K562 (cell line): ENCODE data around the gene AJM1. TPM values are rescaled to one million over a fixed set of nuclear protein-coding genes. Genes with fewer than 3 reads are reported as not detected.

Source experiments
- CBFA2T3 ChIP-seq: fragments of 450-650 bp; IDR thresholded peaks from 2 replicates; pipeline ENCODE4 v1.6.1; 2017
- COPS2 ChIP-seq: fragments of 450-650 bp; conservative IDR thresholded peaks from 2 replicates; pipeline ENCODE4 v1.6.1; 2016; ENCODE audit warnings: mild to moderate bottlenecking, moderate library complexity
- EGR1 ChIP-seq: fragments of 450-650 bp; conservative IDR thresholded peaks from 2 replicates; pipeline ENCODE4 v1.6.1; 2017; ENCODE audit warnings: mild to moderate bottlenecking
- EWSR1 ChIP-seq: fragments of 450-650 bp; IDR thresholded peaks from 2 replicates; pipeline ENCODE4 v1.6.1; 2018; ENCODE audit warnings: borderline replicate concordance, mild to moderate bottlenecking, low read depth, moderate library complexity; ENCODE audit not compliant: partially characterized antibody
- GABPB1 ChIP-seq: sonication (generic); formaldehyde crosslinking; IDR thresholded peaks from 2 replicates; pipeline ENCODE4 v1.8.0; 2022; ENCODE audit warnings: mild to moderate bottlenecking, missing genetic modification reagents
- HDAC3 ChIP-seq: fragments of 450-650 bp; IDR thresholded peaks from 2 replicates; pipeline ENCODE4 v1.6.1; 2018; ENCODE audit warnings: borderline replicate concordance, mild to moderate bottlenecking, moderate library complexity; ENCODE audit not compliant: partially characterized antibody
- L3MBTL2 ChIP-seq: fragments of 450-650 bp; IDR thresholded peaks from 2 replicates; pipeline ENCODE4 v1.6.1; 2016; ENCODE audit warnings: mild to moderate bottlenecking, moderate library complexity
- MED1 ChIP-seq: sonication (generic); formaldehyde crosslinking; IDR thresholded peaks from 2 replicates; pipeline ENCODE4 v1.8.1; 2023; ENCODE audit warnings: missing genetic modification reagents, borderline replicate concordance
- MTA3 ChIP-seq: fragments of 450-650 bp; formaldehyde crosslinking; IDR thresholded peaks from 2 replicates; pipeline ENCODE4 v1.6.1; 2017; ENCODE audit warnings: mild to moderate bottlenecking, borderline replicate concordance
- NBN ChIP-seq: fragments of 450-650 bp; IDR thresholded peaks from 2 replicates; pipeline ENCODE4 v1.6.1; 2016; ENCODE audit warnings: low read depth, mild to moderate bottlenecking
- NFYB ChIP-seq: IDR thresholded peaks from 2 replicates; pipeline ENCODE4 v1.6.1; 2011; ENCODE audit warnings: mild to moderate bottlenecking, moderate library complexity; ENCODE audit not compliant: insufficient read length; ENCODE audit errors: extremely low read depth
- NR2C2 ChIP-seq, 2 experiments: fragments of 200-800 bp in 1 of 2; sonication (Bioruptor generic) in 1 of 2; sonication (generic) in 1 of 2; formaldehyde crosslinking in 1 of 2; IDR thresholded peaks; 2 replicates each; pipeline versions ENCODE4 v1.6.1 to v1.8.0; 2016 to 2022; ENCODE audit warnings: mild to moderate bottlenecking in 1 of 2, missing compliant biosample characterization in 1 of 2, missing genetic modification characterization in 1 of 2, missing genetic modification reagents in 1 of 2
- OTX1 ChIP-seq: fragments of 450-650 bp; formaldehyde crosslinking; IDR thresholded peaks from 2 replicates; pipeline ENCODE4 v1.4.0; 2022; ENCODE audit warnings: mild to moderate bottlenecking
- PCBP1 ChIP-seq: fragments of 200-400 bp; formaldehyde crosslinking; IDR thresholded peaks from 2 replicates; pipeline ENCODE4 v1.6.1; 2018; ENCODE audit warnings: mild to moderate bottlenecking, low read depth, low read length; ENCODE audit not compliant: poor library complexity, severe bottlenecking
- PHB2 ChIP-seq: fragments of 450-650 bp; IDR thresholded peaks from 2 replicates; pipeline ENCODE4 v1.6.1; 2017; ENCODE audit warnings: low read depth
- PHF21A ChIP-seq: fragments of 450-650 bp; IDR thresholded peaks from 2 replicates; pipeline ENCODE4 v1.6.1; 2017; ENCODE audit warnings: low read depth, borderline replicate concordance
- PYGO2 ChIP-seq: fragments of 450-650 bp; IDR thresholded peaks from 2 replicates; pipeline ENCODE4 v1.6.1; 2016; ENCODE audit warnings: mild to moderate bottlenecking, missing genetic modification characterization, moderate library complexity, missing compliant biosample characterization
- RFX1 ChIP-seq: fragments of 450-650 bp; IDR thresholded peaks from 2 replicates; pipeline ENCODE4 v1.6.1; 2016; ENCODE audit warnings: mild to moderate bottlenecking, moderate library complexity
- SRSF9 ChIP-seq: fragments of 200-400 bp; formaldehyde crosslinking; IDR thresholded peaks from 2 replicates; pipeline ENCODE4 v1.6.1; 2017; ENCODE audit warnings: low read depth, low read length, borderline replicate concordance
- ZKSCAN8 ChIP-seq: fragments of 200-800 bp; sonication (Bioruptor generic); IDR thresholded peaks from 2 replicates; pipeline ENCODE4 v1.6.1; 2016; ENCODE audit warnings: missing genetic modification characterization, missing compliant biosample characterization
- ZNF143 ChIP-seq: sonication (generic); formaldehyde crosslinking; IDR thresholded peaks from 2 replicates; pipeline ENCODE4 v1.9.0; 2022; ENCODE audit warnings: mild to moderate bottlenecking, missing genetic modification reagents
- ZNF165 ChIP-seq: fragments of 250-450 bp; sonication (Bioruptor Pico); IDR thresholded peaks from 2 replicates; pipeline ENCODE4 v1.4.0; 2020; ENCODE audit warnings: borderline replicate concordance
- ZNF395 ChIP-seq: fragments of 200-800 bp; sonication (Bioruptor generic); IDR thresholded peaks from 2 replicates; pipeline ENCODE4 v1.6.1; 2017; ENCODE audit warnings: missing genetic modification characterization, missing compliant biosample characterization
- ZNF717 ChIP-seq: fragments of 250-450 bp; sonication (Bioruptor Pico); IDR thresholded peaks from 2 replicates; pipeline ENCODE4 v1.5.0; 2021
- ZNF76 ChIP-seq: fragments of 250-450 bp; sonication (Bioruptor Pico); IDR thresholded peaks from 2 replicates; pipeline ENCODE4 v1.4.0; 2020; ENCODE audit warnings: mild to moderate bottlenecking, moderate library complexity, borderline replicate concordance
- ZSCAN32 ChIP-seq: fragments of 450-650 bp; formaldehyde crosslinking; IDR thresholded peaks from 2 replicates; pipeline ENCODE4 v1.4.0; 2020; ENCODE audit warnings: mild to moderate bottlenecking, moderate library complexity
- polyA plus RNA-seq, 8 experiments: library from polyadenylated mRNA; depleted of rRNA in 4 of 8; stranded (reverse) in 5 of 8; unstranded in 3 of 8; fragments of >200 nt; fragmentation: Nextera tagmentation in 2 of 8; fragmentation: Illumina TruSeq in 1 of 8; extraction: Ambion mirVana in 2 of 8; extraction: Trizol in 1 of 8; gene quantifications; 2 replicates each; pipeline versions ENCODE4 v1.2.1 to v1.2.3, GENCODE V29; 2011 to 2014; ENCODE audit warnings: inconsistent platforms in 1 of 8, missing spikeins in 1 of 8
- total RNA-seq, 7 experiments: library from RNA; depleted of rRNA in 6 of 7; stranded (reverse); fragments of >200 nt in 6 of 7; fragmentation: Illumina TruSeq in 2 of 7; extraction: Trizol in 2 of 7; gene quantifications; 2 replicates each; pipeline versions ENCODE4 v1.2.1 to v1.2.3, GENCODE V29; 2011 to 2021; ENCODE audit warnings: low replicate concordance in 1 of 7
- TF ChIP-seq, protein P1 (sequence below), 3 experiments: fragments of 200-800 bp in 1 of 3; fragments of 250-450 bp in 1 of 3; fragments of 450-650 bp in 1 of 3; sonication (Bioruptor Pico) in 1 of 3; sonication (Bioruptor generic) in 1 of 3; formaldehyde crosslinking in 1 of 3; IDR thresholded peaks; 2 replicates each; pipeline versions ENCODE4 v1.6.1 to v1.8.0; 2016 to 2022; ENCODE audit warnings: mild to moderate bottlenecking in 2 of 3, missing genetic modification characterization in 2 of 3, missing compliant biosample characterization in 1 of 3, moderate library complexity in 1 of 3

Gene AJM1
- total and polyA plus RNA-seq, 9 of the 15 experiments (the other 6 are each of a cell fraction or from before 2014, with no cell fraction given) = 0.01 to 3.7 (median 0.65) TPM; not detected in 1

GRCh38 chr9:136875155-136875554 is 32.9 kb downstream of the AJM1 start (continued):
- TF ChIP-seq HDAC3 = no peak
- TF ChIP-seq ZKSCAN8 (CRISPR knock-in tag) = no peak
- TF ChIP-seq NR2C2 (CRISPR knock-in tag; IDR thresholded peaks at IDR 0.05) = no peak
- no peak for TF ChIP-seq NR2C2 (tag; IDR thresholded peaks at IDR 0.05)
- TF ChIP-seq COPS2 = no peak
- no peak for TF ChIP-seq PCBP1
- no peak for TF ChIP-seq SRSF9
- TF ChIP-seq EGR1 = no peak
- TF ChIP-seq RFX1 = no peak
- TF ChIP-seq ZNF143 (CRISPR knock-in tag) = no peak
- TF ChIP-seq L3MBTL2 = 0 out of 2 replicates have a peak, but pooled peaks have one; percentile 50
- TF ChIP-seq ZNF395 (CRISPR knock-in tag) = no peak
- TF ChIP-seq PYGO2 (tag) = no peak
- no peak for TF ChIP-seq ZSCAN32 (CRISPR knock-in tag)
- TF ChIP-seq MED1 (CRISPR knock-in tag) = no peak
- TF ChIP-seq NBN = 0 out of 2 replicates have a peak, but pooled peaks have one; percentile 45
- TF ChIP-seq ZNF717 = no peak
- peak; percentile 88; the same call in 1 of the 2 replicates for TF ChIP-seq PHF21A
- TF ChIP-seq, protein P1, sequence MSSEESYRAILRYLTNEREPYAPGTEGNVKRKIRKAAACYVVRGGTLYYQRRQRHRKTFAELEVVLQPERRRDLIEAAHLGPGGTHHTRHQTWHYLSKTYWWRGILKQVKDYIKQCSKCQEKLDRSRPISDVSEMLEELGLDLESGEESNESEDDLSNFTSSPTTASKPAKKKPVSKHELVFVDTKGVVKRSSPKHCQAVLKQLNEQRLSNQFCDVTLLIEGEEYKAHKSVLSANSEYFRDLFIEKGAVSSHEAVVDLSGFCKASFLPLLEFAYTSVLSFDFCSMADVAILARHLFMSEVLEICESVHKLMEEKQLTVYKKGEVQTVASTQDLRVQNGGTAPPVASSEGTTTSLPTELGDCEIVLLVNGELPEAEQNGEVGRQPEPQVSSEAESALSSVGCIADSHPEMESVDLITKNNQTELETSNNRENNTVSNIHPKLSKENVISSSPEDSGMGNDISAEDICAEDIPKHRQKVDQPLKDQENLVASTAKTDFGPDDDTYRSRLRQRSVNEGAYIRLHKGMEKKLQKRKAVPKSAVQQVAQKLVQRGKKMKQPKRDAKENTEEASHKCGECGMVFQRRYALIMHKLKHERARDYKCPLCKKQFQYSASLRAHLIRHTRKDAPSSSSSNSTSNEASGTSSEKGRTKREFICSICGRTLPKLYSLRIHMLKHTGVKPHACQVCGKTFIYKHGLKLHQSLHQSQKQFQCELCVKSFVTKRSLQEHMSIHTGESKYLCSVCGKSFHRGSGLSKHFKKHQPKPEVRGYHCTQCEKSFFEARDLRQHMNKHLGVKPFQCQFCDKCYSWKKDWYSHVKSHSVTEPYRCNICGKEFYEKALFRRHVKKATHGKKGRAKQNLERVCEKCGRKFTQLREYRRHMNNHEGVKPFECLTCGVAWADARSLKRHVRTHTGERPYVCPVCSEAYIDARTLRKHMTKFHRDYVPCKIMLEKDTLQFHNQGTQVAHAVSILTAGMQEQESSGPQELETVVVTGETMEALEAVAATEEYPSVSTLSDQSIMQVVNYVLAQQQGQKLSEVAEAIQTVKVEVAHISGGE (CRISPR knock-in tag; IDR thresholded peaks at IDR 0.05) = no peak
- TF ChIP-seq MTA3 = no peak
- TF ChIP-seq NFYB = no peak
- TF ChIP-seq CBFA2T3 = peak; percentile 93
- TF ChIP-seq ZNF165 = no peak
- no peak for TF ChIP-seq EWSR1
- no peak for TF ChIP-seq OTX1 (CRISPR knock-in tag)
- TF ChIP-seq GABPB1 = no peak
- no peak for TF ChIP-seq PHB2
- TF ChIP-seq ZNF76 (CRISPR knock-in tag) = no peak
